Measurements from ENCODE around the gene LEFTY1.

The LEFTY1 gene

DNA sequence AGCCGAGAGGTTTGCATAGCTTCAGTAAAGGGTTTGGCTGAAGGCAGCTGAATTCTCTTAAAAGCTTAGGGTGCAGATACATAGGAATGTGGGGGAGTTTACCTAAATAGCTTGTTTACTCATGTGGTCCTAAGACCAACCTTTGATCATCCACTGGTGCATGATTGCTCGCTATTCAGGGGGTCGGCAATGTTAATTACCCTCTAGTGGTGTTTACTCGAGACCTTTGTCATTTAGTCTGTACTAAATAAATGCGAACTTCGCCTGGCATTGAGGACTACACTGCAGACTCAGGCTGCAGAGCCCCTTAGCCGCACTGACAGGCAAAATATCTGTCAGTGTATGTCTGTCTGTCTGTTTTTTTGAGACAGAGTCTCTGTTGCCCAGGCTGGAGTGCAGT, 38.6 kb downstream of the LEFTY1 start:
- H4K91ac ChIP-seq (ENCODE audit: low read depth, low read length, poor library complexity), result no peak overlapping the region
- H2BK5ac ChIP-seq (ENCODE audit: low read length), result no peak overlapping the region
- no peak overlapping the region for H2BK12ac ChIP-seq (ENCODE audit: low read length)
- no peak overlapping the region for H3K4me3 ChIP-seq (ENCODE audit: low read length in 2 of 2)
- no peak overlapping the region for H3K4me2 ChIP-seq (ENCODE audit: insufficient read depth, low read length, poor library complexity, severe bottlenecking)
- H4K8ac ChIP-seq (ENCODE audit: low read depth, low read length), result no peak overlapping the region
- H3K18ac ChIP-seq (ENCODE audit: low read length), result no peak overlapping the region
- H2AFZ ChIP-seq (ENCODE audit: low read length), result no peak overlapping the region
- no peak overlapping the region for H3K9ac ChIP-seq (ENCODE audit: low read depth, low read length, poor library complexity)
- H3K14ac ChIP-seq (ENCODE audit: low read length), result no peak overlapping the region
- H3K4ac ChIP-seq (ENCODE audit: low read length), result no peak overlapping the region
- peaks cover 0 to 4% of the 10 kb centered on the region in 2 donors for H3K4me1 ChIP-seq (ENCODE audit: control insufficient read depth in 2 of 2, insufficient read depth in 1 of 2, low read depth in 1 of 2, low read length in 2 of 2)
- H3K79me1 ChIP-seq (ENCODE audit: low read depth, low read length), result no peaks in the 10 kb centered on the region
- no peak overlapping the region for H2BK15ac ChIP-seq (ENCODE audit: low read length)
- WGBS, 2 donors (ENCODE audit: extremely low coverage in 2 of 2, insufficient read length in 2 of 2, insufficient replicate concordance in 1 of 2), result no CpG with 5 or more reads among the region's 7 CpGs
- H3K9me3 ChIP-seq (replicated peaks in 1 of 2; ENCODE audit: control insufficient read depth in 2 of 2, insufficient read depth in 1 of 2, low read depth in 1 of 2, low read length in 2 of 2), result peaks cover 0 to 6% of the 10 kb centered on the region in 2 donors
- no peak overlapping the region for H2AK5ac ChIP-seq (ENCODE audit: low read depth, low read length)
- H3K27ac ChIP-seq (replicated peaks; ENCODE audit: low read length), result no peak overlapping the region
- DNase-seq (ENCODE audit: low spot score), result no peak
- H3K27me3 ChIP-seq (ENCODE audit: control insufficient read depth in 3 of 3, insufficient read depth in 3 of 3, low read depth in 1 of 3, low read length in 3 of 3), result no peaks in the 10 kb centered on the region
- no peak overlapping the region for H2BK120ac ChIP-seq (ENCODE audit: low read depth, low read length)
- peaks cover 6 to 44% of the 10 kb centered on the region in 2 donors for H3K36me3 ChIP-seq (replicated peaks in 1 of 2; ENCODE audit: control insufficient read depth in 2 of 2, insufficient read depth in 2 of 2, low read length in 2 of 2)
- no peak overlapping the region for H3K23ac ChIP-seq (ENCODE audit: low read depth, low read length, poor library complexity)

DNA sequence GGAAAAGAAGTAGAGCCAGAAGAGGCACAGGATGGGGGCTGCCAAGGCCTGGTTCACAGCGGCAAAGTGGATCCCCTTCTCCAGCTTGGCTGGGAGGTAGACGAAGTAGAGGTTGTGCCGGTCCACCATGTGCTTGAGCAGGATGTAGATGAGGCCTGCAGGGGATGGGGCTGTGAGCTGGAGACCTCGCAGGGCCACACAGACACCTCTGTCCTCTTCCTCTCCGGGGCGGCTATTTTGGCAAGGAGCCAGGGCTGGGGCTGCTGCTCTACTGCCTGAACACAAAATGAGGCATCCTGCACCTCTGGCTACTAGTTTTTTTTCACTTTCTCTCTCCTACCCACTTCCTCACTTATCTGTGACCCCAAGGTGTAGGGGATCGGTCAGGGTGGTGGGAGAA, 39.0 kb downstream of the LEFTY1 start:
- H3K9me3 ChIP-seq (replicated peaks in 1 of 2; ENCODE audit: control insufficient read depth in 2 of 2, insufficient read depth in 1 of 2, low read depth in 1 of 2, low read length in 2 of 2), result peaks cover 0 to 6% of the 10 kb centered on the region in 2 donors

DNA sequence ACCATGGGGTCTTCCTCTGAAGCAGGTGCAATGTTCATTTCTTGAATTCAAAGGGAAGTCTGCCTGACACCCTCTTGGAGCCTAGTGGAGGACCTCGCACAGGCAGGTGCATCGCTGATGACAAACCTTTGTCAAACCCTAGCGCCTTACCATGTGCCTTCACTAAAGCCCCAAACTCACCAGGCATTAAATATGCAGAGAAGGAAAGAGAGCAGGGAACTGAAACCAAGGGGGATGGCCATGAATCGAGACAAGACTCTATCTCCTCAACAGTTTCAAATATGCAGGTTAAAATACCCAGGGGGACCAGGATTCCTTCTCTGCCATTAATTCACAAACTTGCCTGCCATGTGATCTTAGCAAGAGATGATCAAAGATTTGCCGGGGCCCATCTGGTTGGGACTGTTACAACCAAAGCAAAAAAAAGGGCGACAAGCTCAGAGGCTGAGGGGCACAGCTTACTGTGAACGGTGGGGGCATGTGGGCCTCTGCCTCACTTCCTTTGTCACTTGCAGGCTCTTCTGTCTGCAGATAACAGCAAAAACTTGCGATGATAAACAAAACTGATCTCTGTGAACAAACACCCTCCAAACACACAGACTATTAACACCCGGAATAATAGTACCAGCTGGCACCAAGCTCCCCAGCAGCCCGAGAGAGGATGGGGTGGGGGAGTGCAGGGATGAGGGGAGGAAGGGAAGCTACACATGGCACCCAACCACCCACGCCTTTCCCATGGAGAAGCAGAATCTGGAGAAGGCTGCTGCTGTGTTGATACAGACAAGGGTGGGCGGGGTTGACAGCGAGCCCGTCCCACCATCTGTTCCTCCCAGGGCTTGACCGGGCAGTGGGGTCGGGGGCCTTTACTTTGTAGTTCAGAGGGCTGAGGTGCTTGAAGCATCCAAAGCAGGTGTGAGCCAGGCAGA, 40.7 kb downstream of the LEFTY1 start:
- Histone ChIP-seq H3K27me3 (ENCODE audit: control insufficient read depth in 3 of 3, insufficient read depth in 3 of 3, low read depth in 1 of 3, low read length in 3 of 3) (no peaks in the 10 kb centered on the region), H3K18ac (ENCODE audit: low read length) (no peak overlapping the region), H3K4me3 (ENCODE audit: low read length in 2 of 2) (no peak overlapping the region), H3K27ac (replicated peaks; ENCODE audit: low read length) (no peak overlapping the region), H3K4me2 (ENCODE audit: insufficient read depth, low read length, poor library complexity, severe bottlenecking) (no peak overlapping the region), H2BK12ac (ENCODE audit: low read length) (no peak overlapping the region), H4K91ac (ENCODE audit: low read depth, low read length, poor library complexity) (no peak overlapping the region), H3K4me1 (ENCODE audit: control insufficient read depth in 2 of 2, insufficient read depth in 1 of 2, low read depth in 1 of 2, low read length in 2 of 2) (peaks cover 0 to 4% of the 10 kb centered on the region in 2 donors), H2AK5ac (ENCODE audit: low read depth, low read length) (no peak overlapping the region), H3K14ac (ENCODE audit: low read length) (no peak overlapping the region), H4K8ac (ENCODE audit: low read depth, low read length) (no peak overlapping the region), H2BK5ac (ENCODE audit: low read length) (no peak overlapping the region), H3K4ac (ENCODE audit: low read length) (no peak overlapping the region), H3K23ac (ENCODE audit: low read depth, low read length, poor library complexity) (peak overlapping the region; percentile 49), H2BK120ac (ENCODE audit: low read depth, low read length) (no peak overlapping the region), H3K36me3 (replicated peaks in 1 of 2; ENCODE audit: control insufficient read depth in 2 of 2, insufficient read depth in 2 of 2, low read length in 2 of 2) (peaks cover 9 to 53% of the 10 kb centered on the region in 2 donors), H2BK15ac (ENCODE audit: low read length) (no peak overlapping the region), H2AFZ (ENCODE audit: low read length) (no peak overlapping the region), H3K79me1 (ENCODE audit: low read depth, low read length) (no peaks in the 10 kb centered on the region), H3K9ac (ENCODE audit: low read depth, low read length, poor library complexity) (peak overlapping the region; percentile 31), H3K9me3 (replicated peaks in 1 of 2; ENCODE audit: control insufficient read depth in 2 of 2, insufficient read depth in 1 of 2, low read depth in 1 of 2, low read length in 2 of 2) (peaks cover 0 to 6% of the 10 kb centered on the region in 2 donors)
- no peak for DNase-seq (ENCODE audit: low spot score)
- WGBS, 2 donors (ENCODE audit: extremely low coverage in 2 of 2, insufficient read length in 2 of 2, insufficient replicate concordance in 1 of 2), result no CpG with 5 or more reads among the region's 16 CpGs

More for the DNA sequence above, 39.0 kb downstream of the LEFTY1 start:
- DNase-seq (ENCODE audit: low spot score), result no peak
- peaks cover 0 to 4% of the 10 kb centered on the region in 2 donors for H3K4me1 ChIP-seq (ENCODE audit: control insufficient read depth in 2 of 2, insufficient read depth in 1 of 2, low read depth in 1 of 2, low read length in 2 of 2)
- no peak overlapping the region for H3K9ac ChIP-seq (ENCODE audit: low read depth, low read length, poor library complexity)
- H4K8ac ChIP-seq (ENCODE audit: low read depth, low read length), result no peak overlapping the region
- no peak overlapping the region for H3K27ac ChIP-seq (replicated peaks; ENCODE audit: low read length)
- WGBS, 2 donors (ENCODE audit: extremely low coverage in 2 of 2, insufficient read length in 2 of 2, insufficient replicate concordance in 1 of 2), result no CpG with 5 or more reads among the region's 7 CpGs
- H3K27me3 ChIP-seq (ENCODE audit: control insufficient read depth in 3 of 3, insufficient read depth in 3 of 3, low read depth in 1 of 3, low read length in 3 of 3), result no peaks in the 10 kb centered on the region
- H4K91ac ChIP-seq (ENCODE audit: low read depth, low read length, poor library complexity), result no peak overlapping the region
- H3K23ac ChIP-seq (ENCODE audit: low read depth, low read length, poor library complexity), result peak overlapping the region; percentile 1
- H3K4me3 ChIP-seq (ENCODE audit: low read length in 2 of 2), result no peak overlapping the region
- no peak overlapping the region for H2AFZ ChIP-seq (ENCODE audit: low read length)
- H2BK5ac ChIP-seq (ENCODE audit: low read length), result no peak overlapping the region
- no peaks in the 10 kb centered on the region for H3K79me1 ChIP-seq (ENCODE audit: low read depth, low read length)
- peaks cover 6 to 46% of the 10 kb centered on the region in 2 donors for H3K36me3 ChIP-seq (replicated peaks in 1 of 2; ENCODE audit: control insufficient read depth in 2 of 2, insufficient read depth in 2 of 2, low read length in 2 of 2)
- H2AK5ac ChIP-seq (ENCODE audit: low read depth, low read length), result no peak overlapping the region
- no peak overlapping the region for H3K14ac ChIP-seq (ENCODE audit: low read length)
- H3K18ac ChIP-seq (ENCODE audit: low read length), result no peak overlapping the region
- no peak overlapping the region for H2BK12ac ChIP-seq (ENCODE audit: low read length)
- H3K4me2 ChIP-seq (ENCODE audit: insufficient read depth, low read length, poor library complexity, severe bottlenecking), result no peak overlapping the region
- no peak overlapping the region for H2BK15ac ChIP-seq (ENCODE audit: low read length)
- H3K4ac ChIP-seq (ENCODE audit: low read length), result no peak overlapping the region
- no peak overlapping the region for H2BK120ac ChIP-seq (ENCODE audit: low read depth, low read length)

DNA sequence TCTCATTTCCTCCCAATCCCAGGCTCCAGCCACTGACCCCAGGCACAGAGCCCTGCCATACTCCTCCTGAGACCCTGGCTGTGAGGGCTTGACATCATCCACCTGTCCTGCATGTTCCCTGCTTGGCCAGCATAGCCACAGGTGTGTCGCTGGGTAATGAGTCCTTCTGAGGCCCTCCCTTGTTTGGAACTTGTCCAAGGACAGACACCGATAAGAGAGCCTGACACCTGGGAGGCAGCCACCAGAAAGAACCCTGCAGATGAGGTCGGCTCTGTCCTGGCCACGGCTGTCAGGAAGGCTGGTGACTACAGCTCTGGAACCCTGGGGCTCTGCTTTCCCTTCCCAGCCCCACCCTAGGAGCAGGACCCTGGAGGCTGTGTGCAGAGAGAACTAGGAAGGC, 41.3 kb downstream of the LEFTY1 start:
- WGBS, 2 donors (ENCODE audit: extremely low coverage in 2 of 2, insufficient read length in 2 of 2, insufficient replicate concordance in 1 of 2), result no CpG with 5 or more reads among the region's 4 CpGs
- Histone ChIP-seq H3K18ac (ENCODE audit: low read length) (no peak overlapping the region), H3K4ac (ENCODE audit: low read length) (no peak overlapping the region), H3K27ac (replicated peaks; ENCODE audit: low read length) (no peak overlapping the region), H2AFZ (ENCODE audit: low read length) (no peak overlapping the region), H2AK5ac (ENCODE audit: low read depth, low read length) (no peak overlapping the region), H4K91ac (ENCODE audit: low read depth, low read length, poor library complexity) (no peak overlapping the region), H3K23ac (ENCODE audit: low read depth, low read length, poor library complexity) (peak overlapping the region; percentile 87), H2BK120ac (ENCODE audit: low read depth, low read length) (no peak overlapping the region), H3K79me1 (ENCODE audit: low read depth, low read length) (no peaks in the 10 kb centered on the region), H3K36me3 (replicated peaks in 1 of 2; ENCODE audit: control insufficient read depth in 2 of 2, insufficient read depth in 2 of 2, low read length in 2 of 2) (peaks cover 9 to 54% of the 10 kb centered on the region in 2 donors), H2BK15ac (ENCODE audit: low read length) (no peak overlapping the region), H3K4me2 (ENCODE audit: insufficient read depth, low read length, poor library complexity, severe bottlenecking) (no peak overlapping the region), H2BK5ac (ENCODE audit: low read length) (no peak overlapping the region), H3K9ac (ENCODE audit: low read depth, low read length, poor library complexity) (peak overlapping the region; percentile 31), H3K27me3 (ENCODE audit: control insufficient read depth in 3 of 3, insufficient read depth in 3 of 3, low read depth in 1 of 3, low read length in 3 of 3) (no peaks in the 10 kb centered on the region), H3K4me1 (ENCODE audit: control insufficient read depth in 2 of 2, insufficient read depth in 1 of 2, low read depth in 1 of 2, low read length in 2 of 2) (peaks cover 0 to 4% of the 10 kb centered on the region in 2 donors), H3K4me3 (ENCODE audit: low read length in 2 of 2) (no peak overlapping the region), H3K14ac (ENCODE audit: low read length) (no peak overlapping the region), H4K8ac (ENCODE audit: low read depth, low read length) (no peak overlapping the region), H2BK12ac (ENCODE audit: low read length) (no peak overlapping the region), H3K9me3 (replicated peaks in 1 of 2; ENCODE audit: control insufficient read depth in 2 of 2, insufficient read depth in 1 of 2, low read depth in 1 of 2, low read length in 2 of 2) (peaks cover 0 to 6% of the 10 kb centered on the region in 2 donors)
- DNase-seq (ENCODE audit: low spot score), result no peak

All from neuronal stem cell (in vitro differentiated cells).